Measurements from ENCODE around the gene JAM3. TPM values are rescaled to one million over a fixed set of nuclear protein-coding genes. Genes with fewer than 3 reads are reported as not detected.

Gene JAM3
- total RNA-seq, 2 donors from 2014 or later = 9.6 to 13.2 TPM

DNA sequence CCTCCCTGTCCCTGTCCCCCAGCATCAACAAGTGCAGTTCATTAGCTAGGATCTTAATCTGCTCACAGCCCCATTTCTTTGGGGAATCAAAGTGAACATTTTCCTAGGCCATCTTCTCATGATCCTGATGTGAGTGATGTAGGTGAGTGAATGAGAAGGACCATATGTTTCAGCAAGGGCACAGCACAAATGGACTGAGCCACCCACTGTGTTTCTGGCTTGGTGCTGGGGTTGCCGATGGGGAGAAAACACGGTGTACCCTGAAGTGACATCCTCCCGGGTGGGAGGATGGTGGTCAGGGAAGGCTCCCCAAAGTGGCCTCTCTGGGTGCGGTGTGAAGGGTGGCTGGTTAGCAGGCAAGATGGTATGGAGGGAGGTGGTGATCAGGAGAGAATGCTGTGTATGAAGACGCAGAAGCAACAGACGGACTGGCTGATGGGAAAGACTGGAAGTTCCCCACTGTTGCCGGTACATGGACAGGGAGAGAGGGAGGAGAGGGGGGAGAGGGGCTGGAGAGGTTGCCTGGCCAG lies 72.2 kb downstream of the JAM3 start:
- Histone ChIP-seq H3K27ac (no peak overlapping the region), H3K4me1 (peaks cover 6% of the 10 kb centered on the region), H3K36me3 (replicated peaks in 1 of 2; ENCODE audit: insufficient read depth in 1 of 2, low read depth in 2 of 2) (no peaks in the 10 kb centered on the region), H3K27me3 (no peaks in the 10 kb centered on the region), H3K9me3 (no peaks in the 10 kb centered on the region), H3K4me3 (no peak overlapping the region)
- WGBS, 2 donors = 81 to 83% methylated on average over 7 of the region's 7 CpGs
- DNase-seq (no peak), ATAC-seq (no peak)
- intact Hi-C loops (cut with DNase I) = no loop called here
- TF ChIP-seq POLR2A (IDR thresholded peaks at IDR 0.05) = no peak
- TF ChIP-seq, protein P1, sequence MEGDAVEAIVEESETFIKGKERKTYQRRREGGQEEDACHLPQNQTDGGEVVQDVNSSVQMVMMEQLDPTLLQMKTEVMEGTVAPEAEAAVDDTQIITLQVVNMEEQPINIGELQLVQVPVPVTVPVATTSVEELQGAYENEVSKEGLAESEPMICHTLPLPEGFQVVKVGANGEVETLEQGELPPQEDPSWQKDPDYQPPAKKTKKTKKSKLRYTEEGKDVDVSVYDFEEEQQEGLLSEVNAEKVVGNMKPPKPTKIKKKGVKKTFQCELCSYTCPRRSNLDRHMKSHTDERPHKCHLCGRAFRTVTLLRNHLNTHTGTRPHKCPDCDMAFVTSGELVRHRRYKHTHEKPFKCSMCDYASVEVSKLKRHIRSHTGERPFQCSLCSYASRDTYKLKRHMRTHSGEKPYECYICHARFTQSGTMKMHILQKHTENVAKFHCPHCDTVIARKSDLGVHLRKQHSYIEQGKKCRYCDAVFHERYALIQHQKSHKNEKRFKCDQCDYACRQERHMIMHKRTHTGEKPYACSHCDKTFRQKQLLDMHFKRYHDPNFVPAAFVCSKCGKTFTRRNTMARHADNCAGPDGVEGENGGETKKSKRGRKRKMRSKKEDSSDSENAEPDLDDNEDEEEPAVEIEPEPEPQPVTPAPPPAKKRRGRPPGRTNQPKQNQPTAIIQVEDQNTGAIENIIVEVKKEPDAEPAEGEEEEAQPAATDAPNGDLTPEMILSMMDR (IDR thresholded peaks at IDR 0.05) = no peak

DNA sequence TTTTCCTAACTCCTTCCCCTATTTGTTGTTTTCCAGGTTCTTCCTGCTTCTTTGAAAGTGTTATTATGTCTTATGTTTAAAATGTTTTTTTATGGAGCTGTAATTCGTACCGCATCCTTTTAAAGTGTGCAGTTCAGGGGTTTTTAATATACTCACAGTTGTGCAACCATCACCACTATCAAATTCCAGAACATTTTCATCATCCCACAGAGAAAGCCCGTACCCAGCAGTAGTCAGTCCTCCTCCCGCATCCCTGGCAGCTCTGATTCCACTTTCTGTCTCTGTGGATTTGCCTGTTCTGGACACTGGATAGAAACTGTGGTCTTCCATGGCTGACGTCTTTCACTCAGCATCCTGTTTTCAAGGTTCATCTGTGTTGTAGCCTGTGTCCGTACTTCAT lies 73.7 kb downstream of the JAM3 start:
- ATAC-seq (no peak), DNase-seq (no peak)
- H3K27me3 ChIP-seq = no peaks in the 10 kb centered on the region
- no peak for TF ChIP-seq POLR2A (IDR thresholded peaks at IDR 0.05)
- TF ChIP-seq, protein P1 (IDR thresholded peaks at IDR 0.05) = no peak
- no peaks in the 10 kb centered on the region for H3K9me3 ChIP-seq
- no peak overlapping the region for H3K4me3 ChIP-seq
- 81 to 93% methylated on average over 6 of the region's 6 CpGs for WGBS, 2 donors
- H3K4me1 ChIP-seq = peaks cover 9% of the 10 kb centered on the region
- no peak overlapping the region for H3K27ac ChIP-seq
- H3K36me3 ChIP-seq (replicated peaks in 1 of 2; ENCODE audit: insufficient read depth in 1 of 2, low read depth in 2 of 2) = no peaks in the 10 kb centered on the region
- intact Hi-C loops (cut with DNase I) = no loop called here

DNA sequence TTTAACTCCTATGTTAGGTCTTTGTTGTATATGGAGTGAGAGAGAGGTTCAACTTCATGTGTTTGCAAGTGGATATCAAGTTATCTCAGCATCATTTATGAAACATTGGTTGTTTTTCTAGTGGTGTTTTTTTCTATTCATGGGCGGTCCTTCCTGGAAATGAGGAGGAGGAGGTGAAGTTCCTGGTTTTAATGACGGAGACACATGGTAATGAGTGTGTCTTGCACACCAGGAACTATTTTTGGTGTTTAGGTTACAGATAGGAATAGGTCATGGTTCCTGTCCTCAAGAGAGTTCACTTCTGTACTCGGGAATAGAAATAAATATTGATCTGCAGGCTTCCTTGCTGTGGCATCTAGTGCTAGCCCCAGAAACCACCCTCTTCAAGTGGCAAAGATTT lies 74.9 kb downstream of the JAM3 start:
- ATAC-seq = no peak
- 68 to 71% methylated on average over 3 of the region's 3 CpGs for WGBS, 2 donors
- H3K4me1 ChIP-seq = peaks cover 9% of the 10 kb centered on the region
- H3K27me3 ChIP-seq = no peaks in the 10 kb centered on the region
- TF ChIP-seq, protein P1 (IDR thresholded peaks at IDR 0.05) = no peak
- TF ChIP-seq POLR2A (IDR thresholded peaks at IDR 0.05) = no peak
- no peaks in the 10 kb centered on the region for H3K9me3 ChIP-seq
- intact Hi-C loops (cut with DNase I) = no loop called here
- DNase-seq = no peak
- no peak overlapping the region for H3K27ac ChIP-seq
- H3K4me3 ChIP-seq = no peak overlapping the region
- no peaks in the 10 kb centered on the region for H3K36me3 ChIP-seq (replicated peaks in 1 of 2; ENCODE audit: insufficient read depth in 1 of 2, low read depth in 2 of 2)

DNA sequence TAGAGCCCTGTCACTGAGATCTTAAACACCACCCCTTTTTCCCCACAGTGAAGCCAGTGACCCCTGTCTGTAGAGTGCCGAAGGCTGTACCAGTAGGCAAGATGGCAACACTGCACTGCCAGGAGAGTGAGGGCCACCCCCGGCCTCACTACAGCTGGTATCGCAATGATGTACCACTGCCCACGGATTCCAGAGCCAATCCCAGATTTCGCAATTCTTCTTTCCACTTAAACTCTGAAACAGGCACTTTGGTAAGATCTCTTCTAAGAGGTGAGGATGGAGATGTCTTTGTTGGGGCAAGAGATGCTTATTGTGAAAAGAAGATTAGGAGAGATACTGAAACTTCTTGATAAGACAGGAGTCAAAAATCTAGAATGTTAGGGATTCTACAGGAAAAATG lies 75.9 kb downstream of the JAM3 start:
- intact Hi-C loops (cut with DNase I) = no loop called here
- Histone ChIP-seq H3K27me3 (no peaks in the 10 kb centered on the region), H3K4me1 (peaks cover 9% of the 10 kb centered on the region), H3K4me3 (no peak overlapping the region), H3K36me3 (replicated peaks in 1 of 2; ENCODE audit: insufficient read depth in 1 of 2, low read depth in 2 of 2) (no peaks in the 10 kb centered on the region), H3K27ac (no peak overlapping the region), H3K9me3 (no peaks in the 10 kb centered on the region)
- 84 to 90% methylated on average over 5 of the region's 5 CpGs for WGBS, 2 donors
- ATAC-seq (no peak), DNase-seq (no peak)
- TF ChIP-seq, protein P1 (IDR thresholded peaks at IDR 0.05) = no peak
- TF ChIP-seq POLR2A (IDR thresholded peaks at IDR 0.05) = no peak

DNA sequence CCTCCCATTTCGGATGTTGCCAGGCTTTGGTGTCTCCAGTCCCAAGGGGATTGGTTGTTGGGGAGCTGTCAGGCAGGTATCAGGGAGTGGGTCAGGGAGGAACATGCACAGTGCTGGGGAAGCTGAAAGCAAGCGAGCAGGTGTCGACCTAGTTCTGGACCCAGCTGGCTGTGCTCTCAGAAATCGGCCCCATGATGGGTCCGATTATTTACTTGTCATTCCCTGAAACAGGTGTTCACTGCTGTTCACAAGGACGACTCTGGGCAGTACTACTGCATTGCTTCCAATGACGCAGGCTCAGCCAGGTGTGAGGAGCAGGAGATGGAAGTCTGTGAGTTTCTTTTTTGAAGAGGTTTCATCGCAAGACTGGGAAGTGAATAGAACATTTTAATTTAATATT lies 76.8 kb downstream of the JAM3 start:
- Histone ChIP-seq H3K4me1 (peaks cover 9% of the 10 kb centered on the region), H3K9me3 (no peaks in the 10 kb centered on the region), H3K4me3 (no peak overlapping the region), H3K27ac (no peak overlapping the region), H3K36me3 (replicated peaks in 1 of 2; ENCODE audit: insufficient read depth in 1 of 2, low read depth in 2 of 2) (no peaks in the 10 kb centered on the region), H3K27me3 (no peaks in the 10 kb centered on the region)
- DNase-seq = peak in 3 of 4 donors; percentile 36 to 63 (median 56)
- ATAC-seq = peak; percentile 47
- intact Hi-C loops (cut with DNase I) = no loop called here
- TF ChIP-seq, protein P1 (IDR thresholded peaks at IDR 0.05) = no peak
- no peak for TF ChIP-seq POLR2A (IDR thresholded peaks at IDR 0.05)
- WGBS, 2 donors = 40 to 51% methylated on average over 8 of the region's 8 CpGs
